HepG2 (cell line): ENCODE data around the gene SCAPER. TPM values are rescaled to one million over a fixed set of nuclear protein-coding genes. Genes with fewer than 3 reads are reported as not detected.

ENCODE experiments used
- ATM ChIP-seq: fragments of 450-650 bp; IDR thresholded peaks from 2 replicates; pipeline ENCODE4 v1.7.1; 2017; ENCODE audit warnings: mild to moderate bottlenecking, borderline replicate concordance
- CAMTA2 ChIP-seq: sonication (generic); formaldehyde crosslinking; IDR thresholded peaks from 2 replicates; pipeline ENCODE4 v1.4.0; 2020; ENCODE audit warnings: mild to moderate bottlenecking, missing genetic modification reagents, borderline replicate concordance
- ISX ChIP-seq: sonication (generic); formaldehyde crosslinking; conservative IDR thresholded peaks from 2 replicates; pipeline ENCODE4 v1.5.0; 2020; ENCODE audit warnings: missing genetic modification reagents
- KAT8 ChIP-seq: IDR thresholded peaks from 2 replicates; pipeline ENCODE4 v1.6.1; 2016; ENCODE audit warnings: missing genetic modification reagents, missing compliant biosample characterization
- KDM4B ChIP-seq: sonication (generic); formaldehyde crosslinking; IDR thresholded peaks from 2 replicates; pipeline ENCODE4 v1.4.0; 2020; ENCODE audit warnings: missing genetic modification reagents
- KMT2A ChIP-seq: sonication (generic); formaldehyde crosslinking; IDR thresholded peaks from 2 replicates; pipeline ENCODE4 v1.4.0; 2020; ENCODE audit warnings: missing genetic modification reagents
- MAFK ChIP-seq, 2 experiments: IDR thresholded peaks in 1 of 2; conservative IDR thresholded peaks in 1 of 2; 2 replicates each; pipeline ENCODE4 v1.6.1; 2011; ENCODE audit warnings: improper control_type of control experiment in 2 of 2, low read length in 2 of 2
- NFE2L2 ChIP-seq: fragments of 150-350 bp; IDR thresholded peaks from 2 replicates; pipeline ENCODE4 v1.6.1; 2014; ENCODE audit warnings: low read length
- PHF5A ChIP-seq: IDR thresholded peaks from one replicate; pipeline ENCODE4 v1.6.1; 2018; ENCODE audit warnings: low read depth, missing genetic modification reagents; ENCODE audit not compliant: unreplicated experiment
- POGZ ChIP-seq: sonication (generic); formaldehyde crosslinking; IDR thresholded peaks from 2 replicates; pipeline ENCODE4 v1.4.0; 2020; ENCODE audit warnings: mild to moderate bottlenecking, missing genetic modification reagents
- RARA ChIP-seq: IDR thresholded peaks from 2 replicates; pipeline ENCODE4 v1.6.1; 2016; ENCODE audit warnings: missing genetic modification reagents, missing compliant biosample characterization
- RBAK ChIP-seq: sonication (generic); formaldehyde crosslinking; IDR thresholded peaks from 2 replicates; pipeline ENCODE4 v1.5.1; 2020; ENCODE audit warnings: mild to moderate bottlenecking, missing genetic modification reagents
- SMYD3 ChIP-seq: sonication (generic); formaldehyde crosslinking; IDR thresholded peaks from 2 replicates; pipeline ENCODE4 v1.8.1; 2023; ENCODE audit warnings: mild to moderate bottlenecking, missing genetic modification reagents
- SP1 ChIP-seq, 2 experiments: fragments of 450-650 bp in 1 of 2; sonication (generic) in 1 of 2; formaldehyde crosslinking in 1 of 2; IDR thresholded peaks; 2 replicates each; pipeline versions ENCODE4 v1.4.0 to v1.6.1; 2016 to 2020; ENCODE audit warnings: missing genetic modification reagents in 1 of 2
- ZBTB33 ChIP-seq: sonication (generic); formaldehyde crosslinking; IDR thresholded peaks from 2 replicates; pipeline ENCODE4 v1.4.0; 2020; ENCODE audit warnings: missing genetic modification reagents
- ZFP90 ChIP-seq: sonication (generic); formaldehyde crosslinking; IDR thresholded peaks from 2 replicates; pipeline ENCODE4 v1.8.0; 2022; ENCODE audit warnings: missing genetic modification reagents, mild to moderate bottlenecking, inconsistent platforms, borderline replicate concordance
- ZNF235 ChIP-seq: sonication (generic); formaldehyde crosslinking; IDR thresholded peaks from 2 replicates; pipeline ENCODE4 v1.8.1; 2023; ENCODE audit warnings: mild to moderate bottlenecking, missing genetic modification reagents, borderline replicate concordance
- ZNF251 ChIP-seq: sonication (generic); formaldehyde crosslinking; IDR thresholded peaks from 2 replicates; pipeline ENCODE4 v1.9.0; 2021; ENCODE audit warnings: mild to moderate bottlenecking, missing genetic modification reagents
- ZNF253 ChIP-seq: sonication (generic); formaldehyde crosslinking; IDR thresholded peaks from 2 replicates; pipeline ENCODE4 v1.8.0; 2022; ENCODE audit warnings: mild to moderate bottlenecking, missing genetic modification reagents, borderline replicate concordance
- ZNF280B ChIP-seq: sonication (generic); formaldehyde crosslinking; IDR thresholded peaks from 2 replicates; pipeline ENCODE4 v1.5.0; 2020; ENCODE audit warnings: missing genetic modification reagents, mild to moderate bottlenecking, borderline replicate concordance
- ZNF569 ChIP-seq: sonication (generic); formaldehyde crosslinking; IDR thresholded peaks from 2 replicates; pipeline ENCODE4 v1.5.0; 2020; ENCODE audit warnings: mild to moderate bottlenecking, missing genetic modification reagents, moderate library complexity, borderline replicate concordance
- ZNF710 ChIP-seq: sonication (generic); formaldehyde crosslinking; IDR thresholded peaks from 2 replicates; pipeline ENCODE4 v1.5.0; 2020; ENCODE audit warnings: mild to moderate bottlenecking, missing genetic modification reagents, borderline replicate concordance
- ZSCAN21 ChIP-seq: sonication (generic); formaldehyde crosslinking; IDR thresholded peaks from 2 replicates; pipeline ENCODE4 v1.8.0; 2022; ENCODE audit warnings: mild to moderate bottlenecking, missing genetic modification reagents, moderate library complexity, borderline replicate concordance
- ZSCAN31 ChIP-seq: sonication (generic); formaldehyde crosslinking; IDR thresholded peaks from 2 replicates; pipeline ENCODE4 v1.5.0; 2020; ENCODE audit warnings: low read depth, mild to moderate bottlenecking, missing genetic modification reagents
- polyA plus RNA-seq, 8 experiments: library from polyadenylated mRNA; depleted of rRNA in 3 of 8; stranded (reverse) in 7 of 8; unstranded in 1 of 8; fragments of >200 nt; fragmentation: Illumina TruSeq in 4 of 8; extraction: Trizol in 4 of 8; gene quantifications; 2 replicates each; pipeline versions ENCODE4 v1.2.1 to v1.2.3, GENCODE V29; 2011 to 2016; ENCODE audit warnings: low read depth in 4 of 8, missing spikeins in 1 of 8, mixed read lengths in 1 of 8; ENCODE audit not compliant: insufficient read depth in 1 of 8
- total RNA-seq, 5 experiments: library from RNA; depleted of rRNA; stranded (reverse); fragments of >200 nt; fragmentation: Illumina TruSeq; extraction: Trizol; gene quantifications; 2 replicates each; pipeline ENCODE4 v1.2.3, GENCODE V29; 2016; ENCODE audit warnings: low read depth in 1 of 5

The SCAPER gene
- total and polyA plus RNA-seq, 2 of the 13 experiments (the other 11 are each of a cell fraction or from before 2014, with no cell fraction given) = 4.3 to 10.5 TPM

GRCh38 chr15:76337696-76338485 lies 567.2 kb downstream of the SCAPER start (continued):
- TF ChIP-seq ZNF280B (CRISPR knock-in tag) (peak; percentile 52; the same call in 1 of the 2 replicates), ZNF253 (CRISPR knock-in tag) (0 out of 2 replicates have a peak, but pooled peaks have one; percentile 65), SP1 (IDR thresholded peaks at IDR 0.05) (no peak), SP1 (CRISPR knock-in tag; IDR thresholded peaks at IDR 0.05) (0 out of 2 replicates have a peak, but pooled peaks have one; percentile 19), ATM (no peak), PHF5A (CRISPR knock-in tag) (no peak), ZNF235 (0 out of 2 replicates have a peak, but pooled peaks have one; percentile 47), ZNF569 (CRISPR knock-in tag) (no peak), ZNF251 (CRISPR knock-in tag) (0 out of 2 replicates have a peak, but pooled peaks have one; percentile 58), KDM4B (CRISPR knock-in tag) (0 out of 2 replicates have a peak, but pooled peaks have one; percentile 32), KMT2A (CRISPR knock-in tag) (peak; percentile 81), ZBTB33 (CRISPR knock-in tag) (no peak), ZNF710 (CRISPR knock-in tag) (peak; percentile 46; the same call in 1 of the 2 replicates), ZFP90 (CRISPR knock-in tag) (peak; percentile 63; the same call in 1 of the 2 replicates), POGZ (CRISPR knock-in tag) (no peak), MAFK (conservative IDR thresholded peaks at IDR 0.05 in 1 of 2, IDR thresholded peaks at IDR 0.05 in 1 of 2; ENCODE audit: low read length in 2 of 2) (no peak), SMYD3 (CRISPR knock-in tag) (0 out of 2 replicates have a peak, but pooled peaks have one; percentile 45), RBAK (no peak), RARA (CRISPR knock-in tag) (peak; percentile 29; the same call in 1 of the 2 replicates), NFE2L2 (no peak), ZSCAN31 (peak; percentile 89), ZSCAN21 (CRISPR knock-in tag) (peak; percentile 89), CAMTA2 (CRISPR knock-in tag) (0 out of 2 replicates have a peak, but pooled peaks have one; percentile 56), ISX (CRISPR knock-in tag) (peak; percentile 81; the same call in 1 of the 2 replicates), KAT8 (CRISPR knock-in tag) (no peak; the same call in 1 of the 2 replicates)
